Measurements from ENCODE around the gene BTBD9. TPM values are rescaled to one million over a fixed set of nuclear protein-coding genes. Genes with fewer than 3 reads are reported as not detected.

Gene BTBD9
- total RNA-seq, 1 experiment from 2014 or later: 4.3 TPM

DNA sequence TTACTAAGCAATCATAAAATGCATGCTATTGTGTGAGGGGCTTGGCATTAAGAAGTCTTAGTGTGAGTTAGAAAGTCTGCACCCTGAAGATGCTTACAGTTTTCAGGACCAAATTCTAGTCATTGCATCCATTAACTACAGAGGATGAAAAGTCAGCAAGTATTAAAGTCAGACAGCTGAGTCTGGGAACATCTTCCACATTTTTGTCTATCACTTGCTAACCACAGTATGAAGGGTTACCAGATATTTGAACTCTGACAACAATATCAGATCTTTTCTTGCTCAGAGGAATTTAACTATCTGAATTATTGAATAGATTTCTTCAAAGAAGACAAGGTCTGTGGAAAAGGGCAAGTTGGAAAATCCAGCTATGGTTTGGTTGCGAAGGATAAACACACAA lies 264.4 kb downstream of the BTBD9 start:
- H3F3A ChIP-seq (ENCODE audit: low read length, unreplicated experiment): no peaks in the 10 kb centered on the region
- H3K4me3 ChIP-seq (ENCODE audit: low read length): no peak overlapping the region
- H3K4me2 ChIP-seq (ENCODE audit: low read length): no peak overlapping the region
- H4K20me1 ChIP-seq (ENCODE audit: low read length): no peaks in the 10 kb centered on the region
- intact Hi-C loops (cut with micrococcal nuclease): no loop called here
- DNase-seq (no peak), ATAC-seq (no peak)
- no peaks in the 10 kb centered on the region for H3K27me3 ChIP-seq (ENCODE audit: low read length)
- H3K79me2 ChIP-seq (ENCODE audit: low read length): no peaks in the 10 kb centered on the region
- H3K4me1 ChIP-seq (ENCODE audit: insufficient read depth, low read length): peaks cover 17% of the 10 kb centered on the region
- H3K9me2 ChIP-seq (replicated peaks; ENCODE audit: low read length): no peaks in the 10 kb centered on the region
- BruUV-seq (replicated peaks): no TSS peak
- CTCF ChIA-PET: no interaction called here
- H3K36me3 ChIP-seq (ENCODE audit: low read depth, low read length): no peaks in the 10 kb centered on the region
- no peaks in the 10 kb centered on the region for H3K9me3 ChIP-seq (ENCODE audit: low read length)
- TF ChIP-seq, protein P1, sequence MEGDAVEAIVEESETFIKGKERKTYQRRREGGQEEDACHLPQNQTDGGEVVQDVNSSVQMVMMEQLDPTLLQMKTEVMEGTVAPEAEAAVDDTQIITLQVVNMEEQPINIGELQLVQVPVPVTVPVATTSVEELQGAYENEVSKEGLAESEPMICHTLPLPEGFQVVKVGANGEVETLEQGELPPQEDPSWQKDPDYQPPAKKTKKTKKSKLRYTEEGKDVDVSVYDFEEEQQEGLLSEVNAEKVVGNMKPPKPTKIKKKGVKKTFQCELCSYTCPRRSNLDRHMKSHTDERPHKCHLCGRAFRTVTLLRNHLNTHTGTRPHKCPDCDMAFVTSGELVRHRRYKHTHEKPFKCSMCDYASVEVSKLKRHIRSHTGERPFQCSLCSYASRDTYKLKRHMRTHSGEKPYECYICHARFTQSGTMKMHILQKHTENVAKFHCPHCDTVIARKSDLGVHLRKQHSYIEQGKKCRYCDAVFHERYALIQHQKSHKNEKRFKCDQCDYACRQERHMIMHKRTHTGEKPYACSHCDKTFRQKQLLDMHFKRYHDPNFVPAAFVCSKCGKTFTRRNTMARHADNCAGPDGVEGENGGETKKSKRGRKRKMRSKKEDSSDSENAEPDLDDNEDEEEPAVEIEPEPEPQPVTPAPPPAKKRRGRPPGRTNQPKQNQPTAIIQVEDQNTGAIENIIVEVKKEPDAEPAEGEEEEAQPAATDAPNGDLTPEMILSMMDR (conservative IDR thresholded peaks at IDR 0.05; ENCODE audit: low read depth, low read length): no peak
- no peak for TF ChIP-seq EZH2 (IDR thresholded peaks at IDR 0.05; ENCODE audit: low read length, unreplicated experiment)
- no peak for TF ChIP-seq EZH2phosphoT487 (IDR thresholded peaks at IDR 0.05; ENCODE audit: borderline replicate concordance, low read length)
- POLR2A ChIA-PET (ENCODE audit: unreplicated experiment): interaction anchor here (0.6 kb wide), 1 partner anchor 107 kb away, joined by 5 read pairs; no protein-coding TSS in a partner anchor
- no peak overlapping the region for H3K9ac ChIP-seq (ENCODE audit: low read length)
- no peak overlapping the region for H2AFZ ChIP-seq (ENCODE audit: low read length)
- H3K27ac ChIP-seq (ENCODE audit: low read length): no peak overlapping the region

DNA sequence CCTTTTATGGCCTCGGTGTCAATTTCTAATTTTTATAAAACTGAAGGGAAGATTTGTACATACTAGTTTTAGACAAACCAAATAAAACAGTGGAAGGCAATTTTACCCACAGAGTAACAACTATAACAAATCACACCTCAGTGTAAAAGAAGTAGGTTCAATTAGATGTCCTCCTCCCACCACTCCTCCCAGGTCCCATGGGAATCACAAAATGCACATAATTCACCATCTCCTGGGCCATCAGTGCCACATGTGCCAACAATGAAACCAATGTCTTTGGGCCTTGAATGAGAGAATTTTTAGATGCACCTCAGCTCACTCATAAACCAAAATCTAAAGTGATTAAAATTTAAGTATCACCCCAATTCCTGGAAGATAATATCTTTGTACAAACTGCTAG lies 267.8 kb downstream of the BTBD9 start:
- Histone ChIP-seq H3K4me2 (ENCODE audit: low read length) (no peak overlapping the region), H3K9ac (ENCODE audit: low read length) (no peak overlapping the region), H3K4me1 (ENCODE audit: insufficient read depth, low read length) (peaks cover 11% of the 10 kb centered on the region; the same call in 1 of the 2 replicates), H4K20me1 (ENCODE audit: low read length) (no peaks in the 10 kb centered on the region), H3K4me3 (ENCODE audit: low read length) (no peak overlapping the region), H3K9me2 (replicated peaks; ENCODE audit: low read length) (no peaks in the 10 kb centered on the region), H2AFZ (ENCODE audit: low read length) (no peak overlapping the region), H3K27ac (ENCODE audit: low read length) (no peak overlapping the region), H3K79me2 (ENCODE audit: low read length) (no peaks in the 10 kb centered on the region), H3K27me3 (ENCODE audit: low read length) (no peaks in the 10 kb centered on the region), H3K9me3 (ENCODE audit: low read length) (no peaks in the 10 kb centered on the region), H3F3A (ENCODE audit: low read length, unreplicated experiment) (no peaks in the 10 kb centered on the region), H3K36me3 (ENCODE audit: low read depth, low read length) (no peaks in the 10 kb centered on the region)
- DNase-seq (no peak), ATAC-seq (no peak)
- intact Hi-C loops (cut with micrococcal nuclease): no loop called here
- POLR2A ChIA-PET (ENCODE audit: unreplicated experiment): no interaction called here
- CTCF ChIA-PET: no interaction called here
- no TSS peak for BruUV-seq (replicated peaks)
- TF ChIP-seq EZH2phosphoT487 (IDR thresholded peaks at IDR 0.05; ENCODE audit: borderline replicate concordance, low read length): no peak
- TF ChIP-seq, protein P1 (conservative IDR thresholded peaks at IDR 0.05; ENCODE audit: low read depth, low read length): no peak

DNA sequence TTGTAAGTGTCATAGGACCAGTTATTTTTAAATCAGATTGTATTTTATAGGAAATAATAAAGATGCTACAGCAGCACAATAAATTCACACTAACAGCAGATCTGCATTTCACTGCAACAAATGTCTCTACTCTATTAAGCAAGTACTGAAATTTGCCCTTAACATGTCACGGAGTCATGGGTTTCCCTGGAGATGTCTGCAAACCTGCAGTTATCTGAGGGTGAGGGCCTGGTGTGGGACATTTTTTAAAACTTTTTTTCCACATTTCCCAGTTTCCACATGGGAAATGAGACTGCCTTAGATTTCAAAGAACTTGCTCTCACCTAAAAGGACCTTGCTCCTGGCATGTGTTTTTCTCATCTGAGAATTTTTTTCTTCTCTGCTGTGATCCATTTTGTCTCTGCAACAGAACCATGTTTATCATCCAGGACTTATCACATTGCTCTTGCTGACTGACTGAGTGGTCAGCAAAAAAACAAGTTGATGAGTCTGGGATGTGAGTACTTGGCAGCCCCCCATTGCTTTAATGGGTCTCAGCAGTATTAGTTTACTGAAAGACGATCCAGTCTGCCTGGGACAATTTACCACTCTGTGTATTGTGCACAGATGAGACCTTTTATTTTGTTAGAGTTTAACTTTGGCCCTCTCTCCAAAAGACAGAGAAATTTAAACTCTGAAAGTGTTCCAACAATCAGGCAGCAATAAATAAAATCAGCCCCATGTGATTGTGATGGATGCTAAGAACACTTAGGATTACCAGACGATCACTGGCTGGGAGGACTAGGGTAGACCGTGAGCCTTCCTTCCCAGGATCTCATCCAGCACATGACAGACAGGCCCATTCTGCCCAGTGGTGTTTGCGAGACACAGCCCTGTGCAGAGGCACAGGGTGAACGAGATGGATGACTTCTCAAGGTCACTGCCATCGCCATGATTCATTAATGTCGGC lies 268.8 kb downstream of the BTBD9 start:
- BruUV-seq (replicated peaks): no TSS peak
- Histone ChIP-seq H3K4me2 (ENCODE audit: low read length) (no peak overlapping the region), H3K9me2 (replicated peaks; ENCODE audit: low read length) (no peaks in the 10 kb centered on the region), H3K79me2 (ENCODE audit: low read length) (no peaks in the 10 kb centered on the region), H3K9ac (ENCODE audit: low read length) (no peak overlapping the region), H3F3A (ENCODE audit: low read length, unreplicated experiment) (no peaks in the 10 kb centered on the region), H3K4me3 (ENCODE audit: low read length) (no peak overlapping the region), H2AFZ (ENCODE audit: low read length) (no peak overlapping the region), H3K27me3 (ENCODE audit: low read length) (no peaks in the 10 kb centered on the region), H3K4me1 (ENCODE audit: insufficient read depth, low read length) (peaks cover 11% of the 10 kb centered on the region; the same call in 1 of the 2 replicates), H3K36me3 (ENCODE audit: low read depth, low read length) (no peaks in the 10 kb centered on the region), H3K9me3 (ENCODE audit: low read length) (no peaks in the 10 kb centered on the region), H3K27ac (ENCODE audit: low read length) (no peak overlapping the region), H4K20me1 (ENCODE audit: low read length) (no peaks in the 10 kb centered on the region)
- ATAC-seq: no peak
- CTCF ChIA-PET: no interaction called here
- intact Hi-C loops (cut with micrococcal nuclease): no loop called here
- DNase-seq: no peak
- TF ChIP-seq EZH2 (IDR thresholded peaks at IDR 0.05; ENCODE audit: low read length, unreplicated experiment) (no peak), EZH2phosphoT487 (IDR thresholded peaks at IDR 0.05; ENCODE audit: borderline replicate concordance, low read length) (no peak)
- TF ChIP-seq, protein P1 (conservative IDR thresholded peaks at IDR 0.05; ENCODE audit: low read depth, low read length): no peak
- POLR2A ChIA-PET (ENCODE audit: unreplicated experiment): no interaction called here

All from PC-3 (cell line).